Middle frontal gyrus (tissue), 1 donor: Measurements from ENCODE around the gene SPINT2.
"Not testable (repeated sequence)": the region's sequence is repeated elsewhere in the genome, so short reads cannot be mapped to it uniquely, and the experiment has no call there.

Experiments used
- DNase-seq: peaks from one replicate; pipeline ENCODE4 v3.0.0-alpha.2; 2015; ENCODE audit warnings: low spot score; ENCODE audit errors: extremely low spot score

The SPINT2 gene, protein sequence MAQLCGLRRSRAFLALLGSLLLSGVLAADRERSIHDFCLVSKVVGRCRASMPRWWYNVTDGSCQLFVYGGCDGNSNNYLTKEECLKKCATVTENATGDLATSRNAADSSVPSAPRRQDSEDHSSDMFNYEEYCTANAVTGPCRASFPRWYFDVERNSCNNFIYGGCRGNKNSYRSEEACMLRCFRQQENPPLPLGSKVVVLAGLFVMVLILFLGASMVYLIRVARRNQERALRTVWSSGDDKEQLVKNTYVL

DNA sequence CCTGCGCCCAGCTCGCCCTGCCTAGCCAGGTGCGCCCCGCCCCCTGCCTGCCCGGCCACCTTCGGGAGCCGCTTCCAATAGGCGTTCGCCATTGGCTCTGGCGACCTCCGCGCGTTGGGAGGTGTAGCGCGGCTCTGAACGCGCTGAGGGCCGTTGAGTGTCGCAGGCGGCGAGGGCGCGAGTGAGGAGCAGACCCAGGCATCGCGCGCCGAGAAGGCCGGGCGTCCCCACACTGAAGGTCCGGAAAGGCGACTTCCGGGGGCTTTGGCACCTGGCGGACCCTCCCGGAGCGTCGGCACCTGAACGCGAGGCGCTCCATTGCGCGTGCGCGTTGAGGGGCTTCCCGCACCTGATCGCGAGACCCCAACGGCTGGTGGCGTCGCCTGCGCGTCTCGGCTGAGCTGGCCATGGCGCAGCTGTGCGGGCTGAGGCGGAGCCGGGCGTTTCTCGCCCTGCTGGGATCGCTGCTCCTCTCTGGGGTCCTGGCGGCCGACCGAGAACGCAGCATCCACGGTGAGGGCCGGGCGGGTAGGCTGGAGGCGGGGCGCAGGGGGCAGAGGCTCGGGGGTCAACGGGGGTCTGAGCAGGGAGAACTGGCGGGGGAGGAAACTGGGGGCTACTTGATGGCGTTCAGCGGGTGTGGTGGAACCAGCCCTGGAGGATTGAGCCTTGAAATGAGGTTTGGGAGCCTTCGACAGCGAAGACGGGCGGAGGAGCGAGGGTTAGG is at the start of gene SPINT2:
Gene SPINT2, plus strand, starts transcription at position 88 of the 727 bp plus-strand sequence. Its CDS starts 320 bp downstream, at position 408.
- DNase-seq = no peak

DNA sequence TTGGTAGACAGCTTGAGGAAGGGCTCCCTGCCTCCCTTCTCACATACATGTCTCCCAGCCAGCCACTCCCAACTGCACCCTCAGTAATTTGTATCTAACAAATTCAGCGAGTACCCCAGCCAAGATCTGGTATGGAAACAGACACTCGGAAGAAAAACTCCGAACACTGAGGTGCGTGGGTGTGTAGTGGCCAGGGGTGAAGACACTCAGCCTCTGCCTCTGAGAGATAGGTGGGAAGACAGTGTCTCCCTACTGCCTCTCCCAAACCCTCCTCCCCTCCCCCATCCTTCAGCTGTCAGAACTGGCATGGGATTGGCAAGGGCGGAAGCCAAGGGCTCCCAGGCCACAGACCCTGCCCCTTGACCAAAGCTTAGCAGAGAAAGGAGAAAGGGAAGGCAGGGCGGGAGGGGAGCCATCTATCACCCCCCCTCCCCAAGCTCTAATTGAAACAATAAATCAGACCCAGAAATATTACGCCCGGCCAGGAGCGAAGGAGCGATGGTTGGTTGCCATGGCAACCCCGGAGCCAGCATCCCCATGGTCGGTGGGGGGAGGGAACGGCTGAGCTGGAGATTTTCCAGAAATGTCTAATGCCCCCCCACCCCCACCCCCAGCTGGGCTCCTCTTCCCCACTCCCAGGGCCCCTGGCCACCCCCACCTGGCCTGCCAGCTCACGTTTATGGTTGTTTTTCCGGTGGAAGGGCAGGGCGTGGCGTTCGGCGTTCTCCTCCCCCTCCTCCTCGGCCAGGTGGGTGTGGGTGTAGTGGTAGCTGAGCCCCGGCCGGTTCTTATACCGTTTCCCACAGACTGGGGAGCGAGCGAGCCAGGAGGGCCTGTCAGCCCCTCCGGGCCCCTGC is 47.4 kb upstream of the SPINT2 start:
- DNase-seq = no peak

DNA sequence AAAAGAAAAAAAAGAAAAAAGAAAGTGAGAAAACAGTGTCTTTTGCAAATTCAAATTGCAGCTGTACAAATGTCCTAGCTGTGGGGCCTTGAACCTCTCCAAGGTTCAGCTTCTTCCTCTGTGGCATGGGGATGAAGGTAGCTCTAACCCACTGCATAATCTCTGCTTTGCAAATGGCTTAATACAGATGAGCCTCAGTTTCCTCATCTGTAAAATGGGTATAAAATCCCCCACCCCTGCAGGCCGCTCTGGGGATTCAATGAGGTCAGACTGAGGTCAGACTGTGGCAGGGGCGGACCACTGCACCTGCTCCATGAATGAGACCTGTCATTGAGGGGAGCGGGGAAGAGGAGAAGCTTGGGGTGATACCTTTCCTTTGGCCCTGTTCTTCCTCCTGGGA is 46.2 kb upstream of the SPINT2 start:
- no peak for DNase-seq

DNA sequence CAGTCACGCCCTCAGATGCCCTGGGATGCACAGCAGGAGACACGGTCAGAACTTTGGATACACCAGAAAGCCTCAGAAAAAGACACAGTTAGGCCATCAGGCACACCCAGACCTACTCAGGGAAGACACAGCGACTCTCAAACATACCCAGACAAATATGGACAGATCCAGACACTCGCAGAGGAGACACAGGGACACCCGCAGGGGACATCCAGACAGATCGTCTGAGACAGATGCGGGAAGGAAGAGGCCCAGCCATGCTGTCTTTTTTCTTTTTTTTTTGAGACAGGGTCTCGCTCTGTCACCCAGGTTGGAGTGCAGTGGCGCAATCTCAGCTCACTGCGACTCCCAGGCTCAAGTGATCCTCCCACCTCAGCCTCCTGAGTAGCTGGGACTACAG is 45.2 kb upstream of the SPINT2 start:
- no peak for DNase-seq

DNA sequence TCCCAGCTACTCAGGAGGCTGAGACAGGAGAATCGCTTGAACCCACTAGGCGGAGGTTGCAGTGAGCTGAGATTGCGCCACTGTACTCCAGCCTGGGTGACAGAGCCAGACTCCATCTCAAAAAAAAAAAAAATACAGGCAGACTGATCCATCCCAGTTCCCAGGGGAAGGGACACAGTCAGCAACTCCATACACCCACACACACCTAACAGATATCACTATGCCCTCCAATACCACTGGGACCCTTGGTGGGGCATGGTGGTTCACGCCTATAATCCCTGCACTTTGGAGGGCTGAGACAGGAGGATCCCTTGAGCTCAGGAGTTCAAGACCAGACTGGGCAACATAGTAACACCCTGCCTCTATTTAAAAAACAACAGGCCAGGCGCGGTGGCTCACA is 43.0 kb upstream of the SPINT2 start:
- DNase-seq = no peak

DNA sequence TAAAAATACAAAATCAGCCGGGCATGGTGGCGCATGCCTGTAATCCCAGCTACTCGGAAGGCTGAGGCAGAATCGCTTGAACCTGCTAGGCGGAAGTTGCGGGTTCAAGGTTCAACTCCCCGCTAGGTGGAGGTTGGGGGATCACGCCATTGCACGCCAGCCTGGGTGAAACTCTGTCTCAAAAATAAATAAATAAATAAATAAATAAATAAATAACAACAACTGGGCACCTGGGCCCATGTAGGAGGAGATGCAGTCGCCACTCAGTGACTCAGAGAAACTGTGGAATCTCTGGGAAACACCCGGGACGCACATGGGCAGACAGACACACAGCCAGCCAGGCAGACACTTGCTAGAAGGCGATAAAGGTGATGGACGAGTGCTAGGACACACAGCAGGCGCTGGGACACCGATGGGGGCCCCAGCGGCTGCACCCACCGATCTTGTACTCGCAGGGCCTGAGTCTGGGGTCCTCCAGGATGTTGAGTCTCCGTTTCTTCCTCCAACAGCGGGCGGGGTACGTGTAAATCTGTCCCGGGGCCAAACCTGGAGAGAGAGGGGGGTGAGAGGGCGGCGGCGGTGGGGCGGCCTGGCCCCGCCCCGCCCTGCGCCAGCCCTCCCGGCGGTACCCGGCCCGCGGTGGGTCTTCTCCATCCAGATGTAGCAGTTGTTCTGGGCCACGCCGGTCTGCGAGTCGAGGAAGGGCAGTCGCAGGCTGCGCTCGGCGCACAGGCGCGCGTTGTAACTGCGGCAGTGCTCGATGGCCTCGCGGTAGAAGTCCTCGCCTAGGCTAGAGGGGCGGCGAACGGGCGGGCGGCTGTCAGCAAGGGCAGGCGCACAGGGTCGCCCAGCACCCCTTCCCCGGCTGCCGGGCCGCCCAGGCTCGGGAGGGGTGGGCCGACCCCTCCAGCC is 42.2 kb upstream of the SPINT2 start:
- DNase-seq = no peak

DNA sequence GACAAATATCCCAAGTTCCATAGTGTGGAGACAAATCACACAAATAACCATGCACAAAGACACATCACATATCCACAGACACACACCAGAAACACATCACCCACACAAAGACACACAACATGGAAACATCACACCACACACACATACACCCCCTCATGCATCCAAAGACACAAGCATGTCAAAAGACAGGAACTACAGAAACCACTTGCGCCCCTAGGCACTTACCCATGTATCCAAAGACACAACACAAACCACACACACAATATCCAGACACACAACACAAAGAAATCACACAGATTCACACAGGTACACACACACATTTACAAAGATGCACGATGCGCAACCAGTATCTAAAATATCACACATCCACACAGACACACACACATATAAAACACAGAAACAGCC is 41.3 kb upstream of the SPINT2 start:
- no peak for DNase-seq

DNA sequence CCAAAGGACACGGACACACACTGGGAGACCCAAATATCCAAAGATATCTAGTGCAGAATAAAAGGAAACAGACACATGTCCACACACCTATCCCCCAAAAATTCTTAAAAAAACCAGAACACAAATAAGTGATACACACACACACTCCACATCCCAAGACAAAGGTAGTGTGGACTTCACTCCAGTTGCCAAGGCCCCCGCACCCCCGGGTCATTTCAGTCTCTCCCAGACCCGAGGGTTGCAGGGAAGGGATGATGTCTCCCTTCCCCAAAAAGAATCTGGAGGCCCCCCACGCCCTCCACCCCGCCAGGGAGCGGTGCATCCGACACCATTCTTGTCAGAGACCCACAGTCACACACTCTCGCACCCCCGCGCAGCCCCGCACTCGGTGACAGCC is 40.8 kb upstream of the SPINT2 start:
- no peak for DNase-seq

DNA sequence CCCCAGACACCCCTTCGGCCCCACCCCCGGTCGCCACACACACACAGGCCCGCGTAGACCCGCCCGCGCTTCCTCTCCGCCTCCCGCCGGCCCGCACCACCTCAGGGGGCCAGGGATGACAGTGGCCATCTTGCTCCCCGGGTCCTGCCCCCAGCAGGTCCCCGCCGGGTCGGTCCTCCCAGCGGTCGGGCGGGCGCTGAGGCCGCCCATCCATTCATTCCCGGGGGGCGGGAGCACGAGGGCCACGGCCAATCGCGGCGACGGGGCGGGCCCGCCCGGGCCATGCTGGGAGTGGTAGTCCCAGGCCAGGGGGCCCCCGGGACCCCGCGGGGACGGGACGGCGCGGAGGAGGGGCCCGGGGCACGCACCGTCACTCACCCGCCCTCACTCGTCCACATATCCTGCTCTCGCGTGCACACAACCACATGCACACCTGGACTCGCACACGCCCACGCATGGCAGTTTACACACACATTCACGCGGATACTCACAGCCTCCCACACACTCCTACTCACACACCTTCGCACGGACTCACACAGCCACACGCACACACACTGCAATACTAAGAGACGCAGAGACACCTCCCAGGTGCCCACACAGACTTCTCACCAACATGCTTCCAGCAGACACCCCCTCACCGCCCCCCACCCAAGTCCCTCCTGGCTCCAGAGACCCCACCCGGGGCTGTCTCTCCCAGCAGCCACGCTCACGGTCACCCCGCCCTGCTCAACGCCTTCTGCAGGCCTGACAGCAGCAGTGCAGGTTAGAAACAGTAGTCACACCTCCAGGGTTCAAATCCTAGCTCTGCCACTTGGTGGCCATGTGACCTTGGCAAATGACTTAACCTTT is 40.1 kb upstream of the SPINT2 start, which contains the start of gene DPF1:
Gene DPF1, minus strand, starts transcription at position 209 of the 849 bp plus-strand sequence. Its CDS starts 80 bp downstream, at position 129.
- peak; percentile 52 for DNase-seq

DNA sequence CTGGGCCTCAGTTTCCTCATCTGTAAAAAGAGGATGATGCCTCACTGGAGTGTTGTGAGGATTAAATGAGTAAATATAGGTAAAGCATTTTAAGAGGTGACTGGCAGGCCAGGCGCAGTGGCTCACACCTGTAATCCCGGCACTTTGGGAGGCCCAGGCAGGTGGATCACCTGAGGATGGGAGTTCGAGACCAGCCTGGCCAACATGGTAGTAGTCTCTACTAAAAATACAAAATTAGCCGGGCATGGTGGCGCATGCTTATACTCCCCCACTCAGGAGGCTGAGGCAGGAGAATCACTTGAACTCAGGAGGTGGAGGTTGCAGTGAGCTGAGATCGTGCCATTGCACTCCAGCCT is 39.5 kb upstream of the SPINT2 start:
- not testable (repeated sequence) for DNase-seq

DNA sequence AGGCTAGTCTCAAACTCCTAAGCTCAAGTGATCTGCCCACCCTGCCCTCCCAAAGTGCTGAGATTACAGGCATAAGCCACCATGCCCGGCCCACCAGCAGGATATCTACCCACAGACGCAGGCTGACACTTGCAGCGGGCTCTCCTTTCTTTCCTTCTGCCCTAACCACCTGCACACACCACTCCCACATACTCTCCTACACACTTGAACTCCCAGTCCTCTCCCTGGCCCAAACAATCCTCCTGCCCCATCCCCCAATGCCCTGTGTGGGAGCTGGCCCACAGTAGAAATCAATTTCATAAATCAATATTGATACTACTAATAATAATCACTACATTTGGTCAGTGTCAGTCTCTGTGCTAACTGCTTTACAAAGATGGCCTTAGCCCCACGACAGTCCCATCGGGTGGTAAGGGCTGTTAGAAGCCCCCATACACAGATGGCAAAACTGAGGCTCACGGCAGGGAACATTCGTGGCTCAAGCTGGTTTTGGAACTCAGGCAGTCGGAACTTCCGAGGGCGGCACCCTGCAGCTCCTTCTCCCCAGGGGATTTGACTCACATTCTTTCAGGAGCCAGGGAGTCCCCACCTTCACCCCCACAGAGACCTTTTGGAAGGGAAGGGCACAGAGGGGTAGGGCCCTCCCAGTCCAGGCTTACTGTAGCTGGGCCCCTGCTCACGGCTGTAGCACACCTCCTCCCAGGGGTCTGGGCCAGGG is 36.9 kb upstream of the SPINT2 start:
- no peak for DNase-seq

DNA sequence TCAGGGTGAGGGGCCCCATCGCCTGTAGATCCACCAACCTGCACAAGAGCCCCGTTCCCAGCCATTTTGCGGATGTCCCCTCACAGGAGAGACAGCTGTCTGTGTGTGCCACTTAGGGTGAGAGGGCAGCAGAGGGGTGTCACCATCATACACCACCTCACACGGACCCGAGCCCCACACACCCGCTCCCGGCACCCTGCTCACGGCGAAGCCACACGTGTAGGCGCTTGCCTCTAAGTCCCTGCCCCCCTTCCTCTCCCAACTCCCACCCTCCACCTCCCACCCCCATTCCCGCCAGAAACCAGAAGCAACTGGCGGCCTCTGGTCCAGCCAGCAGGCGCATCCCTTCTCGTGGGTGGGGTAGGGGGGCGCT is 36.4 kb upstream of the SPINT2 start:
- no peak for DNase-seq

DNA sequence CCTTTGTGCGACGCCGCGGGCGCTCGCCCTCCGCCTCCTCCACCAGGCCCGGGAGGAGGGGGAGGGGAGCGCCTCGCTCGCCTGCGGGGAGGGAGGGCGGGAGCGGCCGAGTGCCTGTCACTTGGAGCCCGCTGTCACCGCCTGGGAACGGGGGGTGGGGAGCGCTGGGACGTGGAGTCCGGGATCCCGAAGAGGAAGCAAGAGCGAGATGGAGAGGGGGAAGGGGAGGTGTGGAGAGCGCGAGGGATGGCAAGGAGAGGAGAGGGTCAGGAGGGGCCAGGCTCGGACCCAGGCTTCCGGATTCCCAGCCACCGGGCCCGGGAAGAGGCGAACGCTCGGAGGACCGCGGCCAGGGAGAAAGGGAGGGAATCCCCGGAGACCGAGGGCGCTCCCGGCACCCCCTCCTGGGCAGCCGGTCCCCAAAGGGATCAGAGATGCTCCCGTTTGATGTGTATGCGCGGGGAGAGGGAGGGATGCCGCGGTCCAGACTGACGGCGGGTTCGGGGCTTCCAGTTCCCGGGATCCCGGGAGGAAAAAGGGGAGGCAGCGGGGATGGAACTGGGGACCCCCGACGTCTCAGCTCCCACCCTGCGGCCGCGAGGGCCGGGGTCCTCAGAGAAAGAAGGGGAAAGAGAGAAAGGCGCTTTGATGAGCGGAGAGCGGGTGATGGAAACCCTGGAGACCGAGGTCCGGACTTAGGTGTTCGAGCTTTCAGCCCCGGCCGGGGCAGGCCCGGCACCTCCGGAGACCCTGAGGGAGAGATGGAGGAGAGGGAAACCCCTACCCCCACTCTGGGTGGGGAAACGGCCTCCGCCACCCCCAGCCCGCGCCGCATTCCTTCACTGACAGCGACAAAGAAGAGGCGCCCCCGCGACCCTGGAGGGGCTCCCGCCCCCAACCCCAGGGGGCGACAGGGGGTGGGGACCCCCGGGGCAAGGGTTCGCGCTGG is 35.6 kb upstream of the SPINT2 start:
- DNase-seq = no peak

DNA sequence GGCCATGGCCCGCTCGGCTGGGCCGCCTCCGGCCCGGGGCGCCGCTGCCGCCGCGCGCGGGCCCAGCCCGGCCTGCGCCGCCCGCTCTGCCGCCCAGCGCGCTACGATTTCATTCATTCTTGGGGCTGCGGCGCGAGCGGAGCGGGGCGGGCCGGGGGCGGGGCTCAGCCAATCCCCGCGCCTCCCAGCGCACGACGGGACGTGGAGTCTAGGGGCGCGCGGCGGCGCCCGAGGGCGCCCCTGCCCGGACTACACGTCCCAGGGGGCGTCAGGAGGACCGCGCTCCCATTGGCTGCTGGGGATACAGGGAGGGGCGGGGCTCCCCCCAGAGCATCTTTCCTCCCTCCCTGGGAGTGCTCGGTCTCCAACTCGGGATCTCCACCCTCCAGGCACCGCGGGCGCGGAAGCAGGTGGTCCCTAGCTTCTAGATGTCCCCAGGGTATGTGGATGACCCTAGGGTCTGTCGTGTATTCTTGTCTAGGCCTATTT is 34.7 kb upstream of the SPINT2 start:
- peak; percentile 90 for DNase-seq

DNA sequence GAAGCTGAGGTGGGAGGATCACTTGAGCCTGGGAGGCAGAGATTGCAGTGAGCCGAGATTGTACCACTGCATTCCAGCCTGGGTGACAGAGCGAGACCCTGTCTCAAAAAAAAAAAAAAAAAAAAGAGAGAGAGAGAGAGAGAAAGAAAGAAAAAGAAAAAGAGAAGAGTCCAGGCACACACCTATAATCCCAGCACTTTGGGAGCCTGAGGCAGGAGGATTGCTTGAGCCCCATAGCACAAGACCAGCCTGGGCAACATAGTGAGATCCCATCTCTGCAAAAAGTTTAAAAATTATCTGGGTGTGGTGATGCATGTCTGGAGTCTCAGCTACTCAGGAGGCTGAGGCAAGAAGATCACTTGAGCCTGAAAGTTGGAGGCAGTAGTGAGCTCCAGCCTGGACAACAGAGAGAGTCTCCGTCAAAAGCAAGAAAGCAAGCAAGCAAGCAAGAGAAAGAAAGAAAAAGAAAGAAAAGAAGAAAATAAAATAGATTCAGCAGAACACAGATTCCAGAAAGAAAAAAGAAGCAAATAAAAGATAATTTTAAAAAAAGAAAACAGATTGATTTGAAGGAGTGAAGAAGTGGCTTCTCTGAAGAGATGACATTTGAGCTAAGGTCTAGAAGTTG is 33.8 kb upstream of the SPINT2 start:
- not testable (repeated sequence) for DNase-seq

DNA sequence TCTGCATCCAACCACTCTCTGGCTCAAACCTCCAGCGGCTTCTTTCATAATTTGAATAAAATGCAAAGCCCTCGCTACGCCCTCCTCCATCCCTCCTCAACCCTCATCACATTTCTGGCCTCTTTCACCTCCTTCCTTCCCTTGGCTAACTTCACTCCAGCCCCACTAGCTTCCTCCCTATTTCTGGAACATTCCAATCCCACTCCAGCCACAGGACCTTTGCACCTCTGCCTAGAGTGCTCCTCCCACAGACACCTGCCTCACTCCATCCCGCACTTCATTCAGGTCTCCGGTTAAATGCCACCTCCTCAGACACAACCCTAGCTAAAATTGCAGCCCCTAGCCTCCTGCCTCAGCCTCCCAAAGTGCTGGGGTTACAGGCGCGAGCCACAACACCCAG is 32.5 kb upstream of the SPINT2 start:
- no peak for DNase-seq

DNA sequence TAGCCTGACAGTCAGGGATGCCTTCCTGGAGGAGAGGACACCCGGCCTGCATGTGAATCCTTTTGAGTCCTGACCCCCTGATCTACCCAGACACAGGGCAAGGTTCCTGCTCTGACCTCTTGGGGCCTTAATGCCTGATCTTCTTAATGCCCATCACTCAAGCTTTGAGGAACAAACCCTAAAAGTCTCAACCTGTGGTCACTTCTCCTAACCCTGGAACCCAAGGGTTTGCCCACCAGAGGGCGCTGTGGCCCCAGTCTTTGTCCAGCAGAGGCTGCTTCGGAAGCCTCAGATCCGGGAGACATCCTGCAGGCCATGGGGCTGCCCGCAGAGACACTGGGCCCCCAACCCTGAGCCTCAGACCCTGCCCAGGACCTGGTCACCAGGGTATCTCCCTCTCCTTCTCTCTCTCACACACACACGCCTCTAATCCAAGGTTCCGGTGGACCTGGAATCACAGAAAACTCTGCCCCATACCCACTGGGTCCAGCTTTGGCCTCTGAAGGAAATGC is 30.6 kb upstream of the SPINT2 start:
- no peak for DNase-seq

DNA sequence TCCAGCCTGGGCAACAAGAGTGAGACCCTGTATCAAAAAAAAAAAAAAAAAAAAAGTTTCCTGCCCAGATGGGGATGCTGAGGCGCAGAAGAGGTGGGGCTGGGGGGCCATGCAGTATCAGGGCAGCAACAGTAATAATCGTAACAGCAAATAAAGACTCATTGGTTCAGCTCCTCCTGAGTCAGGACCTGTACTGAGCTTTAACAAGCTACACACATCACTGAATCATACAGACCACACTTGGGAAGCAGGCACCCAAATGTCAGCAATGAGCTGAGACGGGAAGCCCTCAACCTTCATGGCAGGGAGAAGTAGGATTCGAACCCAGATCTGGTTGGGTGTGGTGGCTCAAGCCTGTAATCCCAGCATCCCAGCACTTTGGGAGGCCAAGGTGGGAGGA is 29.8 kb upstream of the SPINT2 start:
- no peak for DNase-seq
